Measurements from ENCODE around the gene CFAP90. TPM values are rescaled to one million over a fixed set of nuclear protein-coding genes. Genes with fewer than 3 reads are reported as not detected.
A peak's percentile ranks its signal among the peaks of the same experiment; 100 is the strongest.

CFAP90 gene
- polyA plus RNA-seq, 1 experiment, result 0.10 TPM

DNA sequence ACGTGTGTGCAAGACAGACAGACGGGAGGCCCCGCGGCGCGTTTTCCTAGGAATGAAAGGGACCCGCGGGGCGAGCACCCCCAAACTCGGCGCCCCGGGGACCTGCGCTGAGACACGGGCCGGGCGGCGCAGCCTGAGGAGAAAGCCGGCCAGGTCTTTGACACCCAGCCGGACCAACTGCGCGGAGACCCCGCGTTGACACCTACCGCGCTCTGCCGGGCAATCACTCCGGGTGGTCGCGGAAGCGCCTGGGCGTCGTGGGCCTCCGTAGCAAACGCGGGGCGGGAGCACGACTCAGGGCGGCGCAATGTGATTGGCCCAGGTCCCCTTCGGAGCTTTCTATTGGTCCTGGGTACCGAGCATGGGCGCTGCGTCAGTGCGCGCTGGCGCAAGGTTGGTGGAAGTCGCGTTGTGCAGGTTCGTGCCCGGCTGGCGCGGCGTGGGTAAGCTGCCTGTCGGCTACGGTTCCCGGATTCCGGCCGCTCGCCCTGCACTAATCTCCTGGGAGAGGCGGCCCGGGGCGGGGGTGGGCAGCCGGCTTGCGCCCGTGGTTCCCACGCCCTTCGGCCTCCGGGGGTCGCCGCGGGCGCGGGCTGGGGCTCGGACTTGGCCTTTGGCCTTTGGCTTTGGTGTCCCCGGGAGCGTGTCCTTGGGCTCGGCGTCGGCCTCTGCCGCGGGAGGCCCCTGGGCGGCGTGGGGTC lies 18.0 kb upstream of the CFAP90 start, which contains the start of the genes FASTKD3 and MTRR:
TSS of gene FASTKD3 (minus strand) at position 259 of the 701 bp plus-strand sequence. CDS start 948 bp downstream, outside the sequence.
TSS of gene MTRR (plus strand) at position 376 of the 701 bp plus-strand sequence. CDS start 1,647 bp downstream, outside the sequence.
- ChIA-PET POLR2A (interaction anchor here (1.0 kb wide), 2 partner anchors 18 kb away, joined by 3 to 5 read pairs; partner anchors contain the start of gene CFAP90), CTCF (interaction anchor here (1.0 to 12.9 kb wide), 4 partner anchors 8 to 53 kb away, joined by 3 to 102 read pairs (median 3); partner anchors contain the start of gene CFAP90)
- Histone ChIP-seq H3K9me3 (ENCODE audit: control insufficient read depth, insufficient read depth, low read length) (peaks cover 3% of the 10 kb centered on the region; the same call in 1 of the 2 replicates), H3K27ac (ENCODE audit: low read depth, low read length) (no peak within 1 kb of the TSS), H3K4me3 (ENCODE audit: low read depth, low read length) (peak within 1 kb of the TSS; percentile 85), H3K27me3 (ENCODE audit: control insufficient read depth, insufficient read depth, low read length) (no peaks in the 10 kb centered on the region)
- TF ChIP-seq, protein P1, sequence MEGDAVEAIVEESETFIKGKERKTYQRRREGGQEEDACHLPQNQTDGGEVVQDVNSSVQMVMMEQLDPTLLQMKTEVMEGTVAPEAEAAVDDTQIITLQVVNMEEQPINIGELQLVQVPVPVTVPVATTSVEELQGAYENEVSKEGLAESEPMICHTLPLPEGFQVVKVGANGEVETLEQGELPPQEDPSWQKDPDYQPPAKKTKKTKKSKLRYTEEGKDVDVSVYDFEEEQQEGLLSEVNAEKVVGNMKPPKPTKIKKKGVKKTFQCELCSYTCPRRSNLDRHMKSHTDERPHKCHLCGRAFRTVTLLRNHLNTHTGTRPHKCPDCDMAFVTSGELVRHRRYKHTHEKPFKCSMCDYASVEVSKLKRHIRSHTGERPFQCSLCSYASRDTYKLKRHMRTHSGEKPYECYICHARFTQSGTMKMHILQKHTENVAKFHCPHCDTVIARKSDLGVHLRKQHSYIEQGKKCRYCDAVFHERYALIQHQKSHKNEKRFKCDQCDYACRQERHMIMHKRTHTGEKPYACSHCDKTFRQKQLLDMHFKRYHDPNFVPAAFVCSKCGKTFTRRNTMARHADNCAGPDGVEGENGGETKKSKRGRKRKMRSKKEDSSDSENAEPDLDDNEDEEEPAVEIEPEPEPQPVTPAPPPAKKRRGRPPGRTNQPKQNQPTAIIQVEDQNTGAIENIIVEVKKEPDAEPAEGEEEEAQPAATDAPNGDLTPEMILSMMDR (IDR thresholded peaks at IDR 0.05; ENCODE audit: low read depth, low read length), result no peak
- DNase-seq (ENCODE audit: low read depth, low spot score), result peak; percentile 81

GRCh38 chr5:7868427-7868772 lies 17.5 kb upstream of the CFAP90 start:
- peaks cover 3% of the 10 kb centered on the region; the same call in 1 of the 2 replicates for H3K9me3 ChIP-seq (ENCODE audit: control insufficient read depth, insufficient read depth, low read length)
- H3K27ac ChIP-seq (ENCODE audit: low read depth, low read length), result no peak overlapping the region
- TF ChIP-seq, protein P1 (IDR thresholded peaks at IDR 0.05; ENCODE audit: low read depth, low read length), result no peak
- POLR2A ChIA-PET, result interaction anchor here (0.6 to 1.0 kb wide), 3 partner anchors 17 to 833 kb away, joined by 3 to 5 read pairs (median 4); partner anchors contain the start of gene CFAP90
- H3K4me3 ChIP-seq (ENCODE audit: low read depth, low read length), result peak overlapping the region; percentile 85
- DNase-seq (ENCODE audit: low read depth, low spot score), result no peak
- CTCF ChIA-PET, result interaction anchor here (1.0 to 12.9 kb wide), 5 partner anchors 8 to 52 kb away, joined by 3 to 102 read pairs (median 3); partner anchors contain the start of gene CFAP90
- no peaks in the 10 kb centered on the region for H3K27me3 ChIP-seq (ENCODE audit: control insufficient read depth, insufficient read depth, low read length)

DNA sequence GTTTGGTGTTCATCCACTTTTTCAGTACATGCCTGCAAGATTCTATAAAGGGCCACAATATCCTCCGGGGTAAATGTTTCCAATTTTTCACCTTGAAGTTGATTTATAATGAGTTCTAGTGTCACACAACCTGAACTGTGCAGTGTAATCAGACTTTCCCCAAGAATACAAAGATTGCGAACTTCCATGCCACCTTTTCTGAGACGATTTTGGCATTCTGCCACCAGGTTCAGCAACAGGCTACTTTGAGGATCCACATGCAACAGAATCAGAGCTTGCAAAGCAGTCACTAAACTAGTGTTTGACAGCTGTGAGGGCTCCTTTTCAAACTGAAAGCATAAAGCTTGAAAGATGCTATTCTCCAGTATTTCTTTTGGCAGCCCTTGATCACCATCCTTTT lies 16.3 kb upstream of the CFAP90 start:
- no peak for DNase-seq (ENCODE audit: low read depth, low spot score)
- peaks cover 3% of the 10 kb centered on the region; the same call in 1 of the 2 replicates for H3K9me3 ChIP-seq (ENCODE audit: control insufficient read depth, insufficient read depth, low read length)
- no peak overlapping the region for H3K4me3 ChIP-seq (ENCODE audit: low read depth, low read length)
- TF ChIP-seq, protein P1 (IDR thresholded peaks at IDR 0.05; ENCODE audit: low read depth, low read length), result no peak
- no peak overlapping the region for H3K27ac ChIP-seq (ENCODE audit: low read depth, low read length)
- ChIA-PET POLR2A (no interaction called here), CTCF (interaction anchor here (1.0 to 12.9 kb wide), 3 partner anchors 10 to 50 kb away, joined by 3 to 102 read pairs (median 5); no protein-coding TSS in a partner anchor)
- no peaks in the 10 kb centered on the region for H3K27me3 ChIP-seq (ENCODE audit: control insufficient read depth, insufficient read depth, low read length)

- POLR2A ChIA-PET, result no interaction called here
- CTCF ChIA-PET, result interaction anchor here (12.9 kb wide), 1 partner anchor 21 kb away, joined by 102 read pairs; no protein-coding TSS in a partner anchor
- H3K4me3 ChIP-seq (ENCODE audit: low read depth, low read length), result no peak overlapping the region
- H3K9me3 ChIP-seq (ENCODE audit: control insufficient read depth, insufficient read depth, low read length), result peaks cover 3% of the 10 kb centered on the region; the same call in 1 of the 2 replicates
- H3K27me3 ChIP-seq (ENCODE audit: control insufficient read depth, insufficient read depth, low read length), result no peaks in the 10 kb centered on the region
- DNase-seq (ENCODE audit: low read depth, low spot score), result no peak
- TF ChIP-seq, protein P1 (IDR thresholded peaks at IDR 0.05; ENCODE audit: low read depth, low read length), result no peak
- H3K27ac ChIP-seq (ENCODE audit: low read depth, low read length), result no peak overlapping the region
Observed at GRCh38 chr5:7866196-7866595, 15.3 kb upstream of the CFAP90 start.

All from AG04450 (cell line).